ENCODE measurements around the gene C22orf39.

C22orf39 gene

GRCh38 chr22:19483481-19484244 lies 36.2 kb upstream of the C22orf39 start:
- peaks cover 24% of the 10 kb centered on the region for H3K4me1 ChIP-seq (ENCODE audit: control insufficient read depth, insufficient read depth, low read length)
- no peaks in the 10 kb centered on the region for H3K27me3 ChIP-seq (ENCODE audit: control insufficient read depth, insufficient read depth, low read length)
- H3K9me3 ChIP-seq (replicated peaks; ENCODE audit: low read length) = no peaks in the 10 kb centered on the region
- peak overlapping the region; percentile 53 for H3K4me2 ChIP-seq (ENCODE audit: low read length)
- peak overlapping the region; percentile 1 for H3K4me3 ChIP-seq (ENCODE audit: low read length)
- peaks cover 16% of the 10 kb centered on the region for H3K36me3 ChIP-seq (ENCODE audit: insufficient read depth, low read length)
- H3K9ac ChIP-seq (ENCODE audit: low read depth, low read length) = peak overlapping the region; percentile 53

DNA sequence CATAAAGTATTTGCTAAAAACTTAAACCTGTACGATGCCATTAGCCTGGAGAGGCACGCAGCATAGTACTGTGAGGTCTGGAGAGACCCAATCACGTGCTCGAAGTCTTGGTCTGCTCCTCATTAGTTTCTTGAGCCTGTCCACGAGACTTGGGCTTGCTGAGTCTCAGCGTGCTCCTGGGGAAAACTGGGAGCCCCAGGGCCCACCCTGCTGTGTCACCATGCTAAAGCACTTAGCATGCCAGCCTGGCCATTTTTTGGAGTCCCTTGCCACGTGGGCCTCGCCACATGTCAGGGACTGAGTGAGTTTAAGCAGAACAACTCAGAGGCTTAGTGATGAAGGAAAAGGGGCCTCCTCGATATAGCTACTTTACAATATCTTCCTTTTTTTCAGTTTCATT lies 34.8 kb upstream of the C22orf39 start:
- H3K4me3 ChIP-seq (ENCODE audit: low read length) = no peak overlapping the region
- no peak overlapping the region for H3K9ac ChIP-seq (ENCODE audit: low read depth, low read length)
- no peaks in the 10 kb centered on the region for H3K27me3 ChIP-seq (ENCODE audit: control insufficient read depth, insufficient read depth, low read length)
- H3K9me3 ChIP-seq (replicated peaks; ENCODE audit: low read length) = no peaks in the 10 kb centered on the region
- H3K36me3 ChIP-seq (ENCODE audit: insufficient read depth, low read length) = peaks cover 16% of the 10 kb centered on the region
- no peak overlapping the region for H3K4me2 ChIP-seq (ENCODE audit: low read length)
- peaks cover 26% of the 10 kb centered on the region for H3K4me1 ChIP-seq (ENCODE audit: control insufficient read depth, insufficient read depth, low read length)

DNA sequence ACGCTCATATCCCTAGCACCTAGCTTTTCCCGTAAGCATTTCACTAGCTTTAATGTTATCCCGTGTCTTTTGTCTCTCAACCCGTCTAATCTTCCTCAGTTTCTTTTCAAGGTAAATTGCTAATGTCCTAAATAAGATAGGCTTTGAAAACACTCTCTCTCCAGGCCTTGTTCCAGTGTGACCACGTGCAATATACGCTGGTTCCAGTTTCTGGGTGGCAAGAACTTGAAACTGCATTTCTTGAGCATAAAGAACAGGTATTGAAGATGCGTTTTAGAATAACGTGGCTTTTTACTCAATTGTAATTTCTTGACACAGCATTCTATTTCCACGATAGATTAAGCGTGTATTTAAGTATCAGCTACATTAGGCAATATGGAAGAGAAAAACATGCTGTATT lies 33.3 kb upstream of the C22orf39 start:
- H3K4me2 ChIP-seq (ENCODE audit: low read length) = peak overlapping the region; percentile 82
- H3K9me3 ChIP-seq (replicated peaks; ENCODE audit: low read length) = no peaks in the 10 kb centered on the region
- H3K27me3 ChIP-seq (ENCODE audit: control insufficient read depth, insufficient read depth, low read length) = no peaks in the 10 kb centered on the region
- H3K4me1 ChIP-seq (ENCODE audit: control insufficient read depth, insufficient read depth, low read length) = peaks cover 29% of the 10 kb centered on the region
- peaks cover 19% of the 10 kb centered on the region for H3K36me3 ChIP-seq (ENCODE audit: insufficient read depth, low read length)
- peak overlapping the region; percentile 76 for H3K4me3 ChIP-seq (ENCODE audit: low read length)
- peak overlapping the region; percentile 91 for H3K9ac ChIP-seq (ENCODE audit: low read depth, low read length)

- H3K4me2 ChIP-seq (ENCODE audit: low read length) = peak overlapping the region; percentile 82
- no peaks in the 10 kb centered on the region for H3K9me3 ChIP-seq (replicated peaks; ENCODE audit: low read length)
- peak overlapping the region; percentile 76 for H3K4me3 ChIP-seq (ENCODE audit: low read length)
- H3K9ac ChIP-seq (ENCODE audit: low read depth, low read length) = peak overlapping the region; percentile 91
- peaks cover 29% of the 10 kb centered on the region for H3K4me1 ChIP-seq (ENCODE audit: control insufficient read depth, insufficient read depth, low read length)
- H3K36me3 ChIP-seq (ENCODE audit: insufficient read depth, low read length) = peaks cover 24% of the 10 kb centered on the region
- no peaks in the 10 kb centered on the region for H3K27me3 ChIP-seq (ENCODE audit: control insufficient read depth, insufficient read depth, low read length)
These were observed 32.7 kb upstream of the C22orf39 start for GRCh38 chr22:19480173-19480568.

DNA sequence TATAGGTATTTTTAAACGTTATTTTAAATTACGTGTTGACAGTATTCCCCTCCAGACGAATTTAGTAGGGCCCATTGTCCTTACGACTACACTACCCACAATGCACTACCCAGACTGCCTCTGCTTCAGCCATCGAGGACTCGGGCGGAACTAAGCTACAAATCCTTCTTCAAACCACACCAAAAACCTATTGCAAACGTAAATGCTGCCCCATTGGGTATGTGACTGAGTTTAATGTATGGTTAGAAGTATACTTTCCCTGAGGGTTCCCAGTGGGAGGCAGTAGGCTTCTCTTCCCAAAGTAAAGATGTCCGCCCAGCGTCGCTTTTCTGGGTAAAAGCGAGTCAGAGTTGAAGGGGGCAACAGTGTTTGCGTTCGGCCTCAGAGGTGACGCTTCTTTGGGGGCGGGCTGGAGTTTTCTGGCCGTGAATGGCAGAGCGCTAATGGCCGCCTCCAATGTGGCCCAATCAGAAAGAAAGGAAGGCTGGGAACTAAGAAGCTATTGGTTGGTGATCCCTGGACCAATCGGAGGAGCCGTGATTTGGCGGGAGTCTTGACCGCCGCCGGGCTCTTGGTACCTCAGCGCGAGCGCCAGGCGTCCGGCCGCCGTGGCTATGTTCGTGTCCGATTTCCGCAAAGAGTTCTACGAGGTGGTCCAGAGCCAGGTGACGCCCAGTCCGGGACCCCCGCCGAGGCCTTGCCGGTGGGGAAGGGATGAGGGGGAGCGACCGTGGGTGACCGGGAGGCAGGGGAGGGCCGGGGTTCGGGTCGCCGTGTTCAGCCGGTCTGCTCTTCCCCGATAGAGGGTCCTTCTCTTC lies 32.1 kb upstream of the C22orf39 start, which contains the start of gene CDC45:
TSS of gene CDC45 (plus strand) at position 566 of the 818 bp plus-strand sequence. CDS start at position 615, 49 bp downstream.
- Histone ChIP-seq H3K9me3 (replicated peaks; ENCODE audit: low read length) (no peaks in the 10 kb centered on the region), H3K4me3 (ENCODE audit: low read length) (peak within 1 kb of the TSS; percentile 87), H3K4me2 (ENCODE audit: low read length) (peak within 1 kb of the TSS; percentile 85), H3K9ac (ENCODE audit: low read depth, low read length) (peak within 1 kb of the TSS; percentile 91), H3K27me3 (ENCODE audit: control insufficient read depth, insufficient read depth, low read length) (no peaks in the 10 kb centered on the region), H3K4me1 (ENCODE audit: control insufficient read depth, insufficient read depth, low read length) (peaks cover 25% of the 10 kb centered on the region), H3K36me3 (ENCODE audit: insufficient read depth, low read length) (peaks cover 27% of the 10 kb centered on the region)

- no peaks in the 10 kb centered on the region for H3K27me3 ChIP-seq (ENCODE audit: control insufficient read depth, insufficient read depth, low read length)
- peak within 1 kb of the TSS; percentile 87 for H3K4me3 ChIP-seq (ENCODE audit: low read length)
- H3K4me2 ChIP-seq (ENCODE audit: low read length) = peak within 1 kb of the TSS; percentile 85
- no peaks in the 10 kb centered on the region for H3K9me3 ChIP-seq (replicated peaks; ENCODE audit: low read length)
- peak within 1 kb of the TSS; percentile 91 for H3K9ac ChIP-seq (ENCODE audit: low read depth, low read length)
- peaks cover 19% of the 10 kb centered on the region for H3K4me1 ChIP-seq (ENCODE audit: control insufficient read depth, insufficient read depth, low read length)
- peaks cover 27% of the 10 kb centered on the region for H3K36me3 ChIP-seq (ENCODE audit: insufficient read depth, low read length)
These were observed 31.4 kb upstream of the C22orf39 start, which contains the start of gene UFD1 for GRCh38 chr22:19478901-19479354. TSS of gene UFD1 (minus strand) at chr22:19479193. CDS start at chr22:19479085, 108 bp downstream.

DNA sequence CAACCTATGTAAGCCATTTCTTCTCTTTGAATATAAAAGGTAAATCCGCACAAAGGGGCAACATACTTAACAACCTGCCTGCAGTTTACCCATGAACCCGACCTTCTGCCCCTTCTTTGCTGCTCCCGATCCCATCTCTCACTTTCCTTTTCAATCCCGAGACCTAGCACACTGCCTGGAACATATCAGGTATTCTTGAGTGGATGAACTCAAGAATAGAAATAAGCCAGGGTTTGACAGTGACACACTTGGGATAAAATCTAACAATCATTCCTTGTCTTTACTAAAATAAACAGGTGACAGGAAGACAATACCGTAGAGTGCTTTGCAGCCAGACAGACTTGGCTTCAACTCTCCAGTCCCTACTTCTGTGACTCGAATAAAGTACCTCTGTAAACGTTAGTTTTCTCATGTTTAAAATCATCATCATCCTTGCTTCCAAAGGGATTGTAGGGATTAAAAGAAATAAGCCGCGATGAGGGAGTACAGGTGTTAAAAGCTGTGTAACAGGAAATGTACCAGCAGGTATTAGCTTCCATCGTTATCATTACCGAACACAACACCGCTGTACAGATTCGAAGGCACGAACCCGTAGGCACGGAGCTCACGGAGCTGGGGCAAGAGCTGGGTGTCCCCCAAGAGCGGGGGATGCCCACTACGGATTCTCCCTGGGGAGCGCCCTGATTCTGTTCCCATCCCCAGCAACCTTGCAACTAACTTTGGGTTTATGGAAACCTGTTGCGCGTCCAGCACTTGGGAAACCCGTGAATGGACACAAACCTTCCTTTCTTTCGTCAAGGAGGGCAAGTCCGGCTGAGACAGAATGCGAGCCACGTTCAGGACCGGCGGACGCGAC lies 30.8 kb upstream of the C22orf39 start:
- Histone ChIP-seq H3K4me3 (ENCODE audit: low read length) (peak overlapping the region; percentile 87), H3K27me3 (ENCODE audit: control insufficient read depth, insufficient read depth, low read length) (no peaks in the 10 kb centered on the region), H3K4me1 (ENCODE audit: control insufficient read depth, insufficient read depth, low read length) (peaks cover 16% of the 10 kb centered on the region), H3K9me3 (replicated peaks; ENCODE audit: low read length) (no peaks in the 10 kb centered on the region), H3K9ac (ENCODE audit: low read depth, low read length) (peak overlapping the region; percentile 91), H3K4me2 (ENCODE audit: low read length) (peak overlapping the region; percentile 85), H3K36me3 (ENCODE audit: insufficient read depth, low read length) (peaks cover 34% of the 10 kb centered on the region)

- H3K4me3 ChIP-seq (ENCODE audit: low read length) = peak overlapping the region; percentile 87
- peaks cover 37% of the 10 kb centered on the region for H3K36me3 ChIP-seq (ENCODE audit: insufficient read depth, low read length)
- H3K27me3 ChIP-seq (ENCODE audit: control insufficient read depth, insufficient read depth, low read length) = no peaks in the 10 kb centered on the region
- peaks cover 8% of the 10 kb centered on the region for H3K4me1 ChIP-seq (ENCODE audit: control insufficient read depth, insufficient read depth, low read length)
- peak overlapping the region; percentile 91 for H3K9ac ChIP-seq (ENCODE audit: low read depth, low read length)
- no peaks in the 10 kb centered on the region for H3K9me3 ChIP-seq (replicated peaks; ENCODE audit: low read length)
- peak overlapping the region; percentile 85 for H3K4me2 ChIP-seq (ENCODE audit: low read length)
These were observed 30.0 kb upstream of the C22orf39 start for GRCh38 chr22:19477321-19478044.

- no peak overlapping the region for H3K4me2 ChIP-seq (ENCODE audit: low read length)
- no peak overlapping the region for H3K9ac ChIP-seq (ENCODE audit: low read depth, low read length)
- H3K36me3 ChIP-seq (ENCODE audit: insufficient read depth, low read length) = peaks cover 44% of the 10 kb centered on the region
- H3K27me3 ChIP-seq (ENCODE audit: control insufficient read depth, insufficient read depth, low read length) = no peaks in the 10 kb centered on the region
- H3K9me3 ChIP-seq (replicated peaks; ENCODE audit: low read length) = no peaks in the 10 kb centered on the region
- H3K4me3 ChIP-seq (ENCODE audit: low read length) = no peak overlapping the region
- H3K4me1 ChIP-seq (ENCODE audit: control insufficient read depth, insufficient read depth, low read length) = peaks cover 5% of the 10 kb centered on the region
These were observed 28.5 kb upstream of the C22orf39 start for GRCh38 chr22:19476023-19476422.

GRCh38 chr22:19473578-19473977 lies 26.1 kb upstream of the C22orf39 start:
- Histone ChIP-seq H3K9ac (ENCODE audit: low read depth, low read length) (no peak overlapping the region), H3K27me3 (ENCODE audit: control insufficient read depth, insufficient read depth, low read length) (no peaks in the 10 kb centered on the region), H3K4me2 (ENCODE audit: low read length) (no peak overlapping the region), H3K4me1 (ENCODE audit: control insufficient read depth, insufficient read depth, low read length) (peaks cover 5% of the 10 kb centered on the region), H3K36me3 (ENCODE audit: insufficient read depth, low read length) (peaks cover 66% of the 10 kb centered on the region), H3K4me3 (ENCODE audit: low read length) (no peak overlapping the region), H3K9me3 (replicated peaks; ENCODE audit: low read length) (no peaks in the 10 kb centered on the region)
